RWPE2 (cell line): ENCODE results near the gene SNX5.

Experiments
- ATAC-seq: fragments of 200-7000 bp; cut with Tn5 transposase; 3 replicates; pipeline ENCODE4 v1.9.1; 2021; ENCODE audit warnings: low read depth
- DNase-seq: peaks from one replicate; pipeline ENCODE4 v3.0.0-alpha.2; 2020; ENCODE audit warnings: low spot score
- H3K27ac ChIP-seq: fragments of 450-650 bp; 2 replicates; pipeline ENCODE4 v1.5.1; 2017; ENCODE audit warnings: mild to moderate bottlenecking; ENCODE audit not compliant: poor library complexity, severe bottlenecking
- H3K27me3 ChIP-seq: fragments of 250-450 bp; sonication (Bioruptor Pico); 2 replicates; pipeline ENCODE4 v1.5.1; 2021; ENCODE audit warnings: mild to moderate bottlenecking, moderate library complexity; ENCODE audit not compliant: insufficient read depth, poor library complexity, severe bottlenecking
- H3K36me3 ChIP-seq: fragments of 250-450 bp; sonication (Bioruptor Pico); 2 replicates; pipeline ENCODE4 v1.5.1; 2020; ENCODE audit warnings: low read depth, mild to moderate bottlenecking, moderate library complexity
- H3K4me1 ChIP-seq: fragments of 250-450 bp; sonication (Bioruptor Pico); 2 replicates; pipeline ENCODE4 v1.5.1; 2021; ENCODE audit warnings: mild to moderate bottlenecking, moderate library complexity; ENCODE audit not compliant: insufficient read depth, poor library complexity, severe bottlenecking
- H3K4me3 ChIP-seq: fragments of 250-450 bp; sonication (Bioruptor Pico); 2 replicates; pipeline ENCODE4 v1.5.1; 2021; ENCODE audit warnings: mild to moderate bottlenecking, moderate library complexity; ENCODE audit not compliant: severe bottlenecking
- H3K9me3 ChIP-seq: fragments of 250-450 bp; sonication (Bioruptor Pico); 2 replicates; pipeline ENCODE4 v1.5.1; 2021; ENCODE audit warnings: mild to moderate bottlenecking, moderate library complexity; ENCODE audit not compliant: severe bottlenecking
- TF ChIP-seq, protein P1 (sequence below): fragments of 450-650 bp; IDR thresholded peaks from one replicate; pipeline ENCODE4 v1.5.1; 2017; ENCODE audit warnings: mild to moderate bottlenecking, moderate library complexity; ENCODE audit not compliant: poor library complexity, severe bottlenecking

SNX5 gene

DNA sequence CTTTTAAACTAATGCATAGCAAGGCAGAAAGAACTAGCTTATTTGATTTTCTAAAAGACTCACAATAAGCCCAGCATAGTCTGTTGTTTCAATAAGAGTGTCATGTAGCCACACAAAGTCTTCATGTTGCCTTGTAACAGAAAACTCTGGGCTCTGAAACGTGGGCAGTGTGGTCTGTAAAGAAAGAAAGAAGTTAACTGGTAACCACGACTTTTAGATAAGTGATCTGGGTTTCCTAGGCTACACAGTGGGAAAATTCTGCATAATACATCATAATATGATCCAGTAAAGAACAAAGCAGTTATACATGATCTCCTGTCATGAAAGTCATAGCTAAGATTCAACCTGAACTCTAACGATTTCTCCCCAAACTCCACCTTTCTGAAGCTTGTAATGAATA is 13.3 kb downstream of the SNX5 start:
- Histone ChIP-seq H3K9me3 (no peaks in the 10 kb centered on the region), H3K4me3 (no peak overlapping the region), H3K27ac (no peak overlapping the region), H3K27me3 (no peaks in the 10 kb centered on the region), H3K36me3 (peaks cover 100% of the 10 kb centered on the region), H3K4me1 (peaks cover 4% of the 10 kb centered on the region)
- TF ChIP-seq, protein P1, sequence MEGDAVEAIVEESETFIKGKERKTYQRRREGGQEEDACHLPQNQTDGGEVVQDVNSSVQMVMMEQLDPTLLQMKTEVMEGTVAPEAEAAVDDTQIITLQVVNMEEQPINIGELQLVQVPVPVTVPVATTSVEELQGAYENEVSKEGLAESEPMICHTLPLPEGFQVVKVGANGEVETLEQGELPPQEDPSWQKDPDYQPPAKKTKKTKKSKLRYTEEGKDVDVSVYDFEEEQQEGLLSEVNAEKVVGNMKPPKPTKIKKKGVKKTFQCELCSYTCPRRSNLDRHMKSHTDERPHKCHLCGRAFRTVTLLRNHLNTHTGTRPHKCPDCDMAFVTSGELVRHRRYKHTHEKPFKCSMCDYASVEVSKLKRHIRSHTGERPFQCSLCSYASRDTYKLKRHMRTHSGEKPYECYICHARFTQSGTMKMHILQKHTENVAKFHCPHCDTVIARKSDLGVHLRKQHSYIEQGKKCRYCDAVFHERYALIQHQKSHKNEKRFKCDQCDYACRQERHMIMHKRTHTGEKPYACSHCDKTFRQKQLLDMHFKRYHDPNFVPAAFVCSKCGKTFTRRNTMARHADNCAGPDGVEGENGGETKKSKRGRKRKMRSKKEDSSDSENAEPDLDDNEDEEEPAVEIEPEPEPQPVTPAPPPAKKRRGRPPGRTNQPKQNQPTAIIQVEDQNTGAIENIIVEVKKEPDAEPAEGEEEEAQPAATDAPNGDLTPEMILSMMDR: no peak
- DNase-seq (no peak), ATAC-seq (no peak)

DNA sequence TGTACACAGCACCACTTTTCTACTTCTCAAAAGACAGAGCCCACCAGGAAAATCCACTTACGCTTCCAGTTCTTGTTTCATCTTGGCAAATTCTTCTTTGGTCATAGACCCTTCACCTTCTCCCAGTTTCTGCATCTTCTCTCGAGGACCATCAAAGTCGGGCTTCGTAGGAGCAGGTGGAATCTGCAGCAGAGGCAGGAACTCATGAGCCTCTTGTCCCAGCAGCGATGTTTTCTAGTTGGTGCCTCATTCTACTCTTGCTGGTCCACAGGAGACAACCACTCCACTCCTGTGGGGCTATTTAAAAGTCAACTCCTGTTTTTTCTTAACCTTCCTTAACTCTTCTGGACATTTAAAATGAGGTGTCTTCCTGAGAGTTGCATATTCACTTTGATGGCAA is 14.7 kb downstream of the SNX5 start:
- no peak overlapping the region for H3K4me3 ChIP-seq
- H3K36me3 ChIP-seq: peaks cover 100% of the 10 kb centered on the region
- H3K27me3 ChIP-seq: no peaks in the 10 kb centered on the region
- DNase-seq (no peak), ATAC-seq (no peak)
- H3K9me3 ChIP-seq: no peaks in the 10 kb centered on the region
- H3K4me1 ChIP-seq: peaks cover 4% of the 10 kb centered on the region
- no peak overlapping the region for H3K27ac ChIP-seq
- TF ChIP-seq, protein P1: no peak

DNA sequence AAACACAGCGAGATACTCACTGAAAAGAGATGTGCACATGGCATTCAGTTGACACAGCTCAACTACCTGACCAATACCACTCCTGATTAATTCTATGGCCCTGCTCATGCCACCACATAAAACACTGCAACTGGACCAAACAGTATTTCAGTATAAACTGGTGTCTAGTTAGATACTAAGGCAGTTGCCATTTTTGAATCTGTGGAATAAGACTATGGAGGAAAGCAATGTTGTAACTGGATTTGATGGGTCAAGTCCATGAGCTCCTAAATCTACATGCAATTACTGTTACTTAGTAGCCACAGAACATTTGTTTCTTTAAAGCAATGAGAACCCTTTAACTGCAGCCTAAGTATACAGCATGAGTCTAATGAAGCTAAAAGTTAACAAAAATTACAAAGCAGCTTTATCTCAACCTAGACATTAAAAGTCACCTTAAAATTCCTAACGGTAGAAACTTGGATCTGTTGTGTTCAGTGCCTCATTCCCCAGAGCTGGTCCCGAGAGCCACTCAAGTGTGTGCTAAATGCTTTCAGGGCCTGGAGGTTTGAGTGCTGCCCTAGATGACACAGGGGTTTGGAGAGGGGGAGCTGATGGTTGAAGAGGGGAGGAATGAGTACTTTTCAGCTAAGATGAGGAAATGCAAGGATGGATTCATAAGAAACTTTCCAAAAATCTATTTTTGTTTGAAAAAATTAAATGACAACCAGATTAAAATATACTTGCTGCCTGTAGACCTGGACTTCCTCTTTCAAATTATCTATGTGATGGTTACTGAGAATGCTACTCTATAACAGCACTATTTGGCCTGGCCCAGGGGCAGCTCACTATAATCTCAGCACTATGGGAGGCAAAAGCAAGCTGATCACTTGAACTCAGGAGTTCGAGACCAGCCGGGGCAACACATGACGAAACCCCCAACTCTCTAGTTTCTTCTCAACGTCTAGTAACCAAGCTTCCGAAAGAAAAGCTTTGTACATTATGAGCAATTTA is 15.6 kb downstream of the SNX5 start:
- ATAC-seq (no peak), DNase-seq (no peak)
- no peaks in the 10 kb centered on the region for H3K27me3 ChIP-seq
- H3K27ac ChIP-seq: no peak overlapping the region
- H3K4me1 ChIP-seq: no peaks in the 10 kb centered on the region
- H3K4me3 ChIP-seq: no peak overlapping the region
- TF ChIP-seq, protein P1: no peak
- H3K36me3 ChIP-seq: peaks cover 100% of the 10 kb centered on the region
- H3K9me3 ChIP-seq: no peaks in the 10 kb centered on the region

DNA sequence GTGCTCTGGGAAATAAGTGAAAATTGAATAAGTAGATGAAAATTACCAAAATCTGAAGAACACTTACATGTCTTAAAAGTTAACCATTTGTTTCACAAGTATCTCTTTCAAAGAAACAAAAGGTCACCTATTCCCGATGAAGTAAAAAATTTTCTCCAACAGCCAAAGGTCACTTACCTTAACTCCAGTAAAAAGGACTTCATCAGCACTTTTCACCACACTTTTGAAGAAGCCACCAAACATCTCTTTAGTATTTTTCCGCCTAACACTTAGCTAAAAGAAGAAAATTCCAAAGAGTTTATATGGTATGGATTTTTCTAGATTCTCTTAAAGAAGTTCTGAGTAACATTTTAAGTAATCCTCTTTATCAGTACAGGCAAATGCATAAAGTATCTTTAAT is 17.3 kb downstream of the SNX5 start:
- TF ChIP-seq, protein P1: no peak
- H3K27me3 ChIP-seq: no peaks in the 10 kb centered on the region
- H3K4me1 ChIP-seq: no peaks in the 10 kb centered on the region
- DNase-seq: no peak
- no peak for ATAC-seq
- peaks cover 100% of the 10 kb centered on the region for H3K36me3 ChIP-seq
- H3K4me3 ChIP-seq: no peak overlapping the region
- H3K27ac ChIP-seq: no peak overlapping the region
- H3K9me3 ChIP-seq: no peaks in the 10 kb centered on the region

DNA sequence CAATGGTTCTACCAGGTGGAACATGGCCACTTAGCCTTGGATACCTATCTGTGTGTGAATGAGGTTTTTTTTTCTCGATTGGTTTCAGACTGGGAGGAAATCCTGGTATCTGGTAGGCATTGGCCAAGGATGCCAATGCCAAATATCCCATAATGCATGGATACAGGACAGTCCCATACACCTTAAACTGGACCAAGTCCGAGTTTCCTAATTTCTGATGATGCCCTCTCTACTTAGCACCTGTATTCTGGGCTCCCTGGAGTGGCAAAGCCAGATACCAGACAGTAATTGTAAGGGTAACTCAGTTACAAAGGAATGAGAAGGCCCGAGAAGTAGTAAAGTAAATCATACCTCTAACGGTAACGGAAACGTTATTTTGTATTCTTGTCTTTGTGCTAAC is 17.9 kb downstream of the SNX5 start:
- Histone ChIP-seq H3K9me3 (no peaks in the 10 kb centered on the region), H3K36me3 (peaks cover 100% of the 10 kb centered on the region), H3K27ac (no peak overlapping the region), H3K4me3 (no peak overlapping the region), H3K27me3 (no peaks in the 10 kb centered on the region), H3K4me1 (no peaks in the 10 kb centered on the region)
- TF ChIP-seq, protein P1: no peak
- no peak for DNase-seq
- ATAC-seq: no peak
